ENCODE results near the gene GNAI3. TPM values are rescaled to one million over a fixed set of nuclear protein-coding genes. Genes with fewer than 3 reads are reported as not detected.

GNAI3 gene
- total RNA-seq, 1 experiment from 2014 or later: 8.9 TPM

DNA sequence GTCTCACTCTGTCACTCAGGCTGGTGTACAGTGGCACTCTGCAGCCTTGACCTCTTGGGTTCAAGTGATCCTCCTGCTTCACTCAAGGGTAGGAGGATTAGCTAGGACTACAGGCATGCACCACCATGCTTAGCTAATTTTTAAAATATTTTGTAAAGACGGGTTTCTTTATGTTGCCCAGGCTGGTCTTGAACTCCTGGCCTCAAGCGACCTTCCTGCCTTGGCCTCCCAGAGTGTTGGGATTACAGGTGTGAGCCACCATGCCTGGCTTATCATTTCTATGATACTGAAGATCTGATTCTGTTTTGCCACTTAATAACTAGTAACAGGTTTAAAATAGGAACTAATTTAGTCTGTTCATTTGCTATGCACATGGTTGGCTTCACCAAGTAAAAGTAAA, 33.6 kb downstream of the GNAI3 start:
- no peak for DNase-seq (ENCODE audit: low spot score)
- in situ Hi-C loops (cut with HindIII; ENCODE audit: low sequenced_read_pairs): no loop called here

DNA sequence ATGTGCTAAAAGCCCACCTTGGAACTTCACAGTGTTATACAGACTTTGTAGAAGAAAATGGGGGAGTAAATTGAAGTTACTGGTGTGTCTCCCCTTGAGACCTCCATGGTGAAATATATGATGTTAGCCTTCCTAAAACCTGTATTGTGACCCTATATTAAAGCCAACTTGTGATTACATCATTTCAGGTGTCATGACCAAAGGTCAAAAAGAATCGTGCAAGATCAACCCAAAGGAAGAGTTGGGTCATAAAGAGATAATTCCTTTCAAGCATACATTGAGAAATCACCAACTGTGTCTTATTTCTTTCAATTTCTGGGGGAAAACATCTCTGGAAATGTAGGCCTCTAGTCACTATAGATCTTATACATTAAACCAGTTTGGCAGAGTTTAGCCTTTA, 36.4 kb downstream of the GNAI3 start:
- no peak for DNase-seq (ENCODE audit: low spot score)
- in situ Hi-C loops (cut with HindIII; ENCODE audit: low sequenced_read_pairs): no loop called here

DNA sequence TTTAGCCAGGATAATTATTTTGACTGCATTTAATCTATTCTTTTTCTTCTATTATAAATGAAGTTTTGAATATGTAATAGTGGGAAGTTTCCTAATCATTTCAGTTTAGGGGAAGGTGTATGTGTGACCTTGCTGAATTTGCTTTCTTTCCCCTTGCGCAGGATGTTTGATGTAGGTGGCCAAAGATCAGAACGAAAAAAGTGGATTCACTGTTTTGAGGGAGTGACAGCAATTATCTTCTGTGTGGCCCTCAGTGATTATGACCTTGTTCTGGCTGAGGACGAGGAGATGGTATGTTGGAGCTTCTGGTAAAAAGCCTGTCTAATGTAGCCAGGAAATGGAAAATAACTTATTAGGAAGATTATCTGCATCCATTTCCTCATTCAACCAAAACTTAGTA, 37.6 kb downstream of the GNAI3 start:
- no peak for DNase-seq (ENCODE audit: low spot score)
- in situ Hi-C loops (cut with HindIII; ENCODE audit: low sequenced_read_pairs): no loop called here

DNA sequence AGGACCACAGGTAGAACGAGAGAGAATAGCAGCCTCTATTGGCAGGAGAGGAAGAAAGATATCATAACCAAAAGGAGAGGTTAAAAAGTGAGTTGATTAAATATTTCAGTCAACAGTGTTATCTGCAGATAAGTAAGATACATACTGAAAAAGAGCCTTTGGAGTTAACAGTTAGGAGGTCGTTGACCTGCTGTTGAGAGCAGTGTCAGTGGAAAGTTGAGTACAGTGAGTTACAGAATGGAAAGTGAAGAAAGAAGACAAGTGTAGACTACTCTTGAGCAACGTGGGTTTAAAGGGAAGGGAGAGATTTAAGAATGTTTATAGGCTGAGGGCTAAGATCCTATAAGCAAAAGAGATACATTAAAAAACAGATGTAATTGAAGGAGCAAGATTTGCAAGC, 40.8 kb downstream of the GNAI3 start:
- in situ Hi-C loops (cut with HindIII; ENCODE audit: low sequenced_read_pairs): no loop called here
- no peak for DNase-seq (ENCODE audit: low spot score)

DNA sequence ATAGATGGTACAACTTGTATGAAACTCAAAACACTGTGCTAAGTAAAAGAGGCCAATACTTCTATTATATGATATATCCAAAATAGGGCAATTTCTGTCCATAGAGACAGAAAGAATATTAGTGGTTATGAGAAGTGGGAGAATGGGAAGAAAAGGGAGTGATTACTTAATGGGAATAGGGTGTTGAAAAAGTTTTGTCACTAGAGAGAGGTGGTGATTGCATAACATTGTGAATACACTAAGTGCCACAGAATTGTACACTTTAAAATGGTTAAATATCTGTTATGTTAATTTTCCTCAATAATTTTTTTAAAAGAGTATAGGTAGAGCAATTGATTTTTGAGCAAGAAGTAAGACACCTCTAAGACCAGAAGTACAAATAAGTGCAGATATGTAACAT, 41.3 kb downstream of the GNAI3 start:
- in situ Hi-C loops (cut with HindIII; ENCODE audit: low sequenced_read_pairs): no loop called here
- no peak for DNase-seq (ENCODE audit: low spot score)

DNA sequence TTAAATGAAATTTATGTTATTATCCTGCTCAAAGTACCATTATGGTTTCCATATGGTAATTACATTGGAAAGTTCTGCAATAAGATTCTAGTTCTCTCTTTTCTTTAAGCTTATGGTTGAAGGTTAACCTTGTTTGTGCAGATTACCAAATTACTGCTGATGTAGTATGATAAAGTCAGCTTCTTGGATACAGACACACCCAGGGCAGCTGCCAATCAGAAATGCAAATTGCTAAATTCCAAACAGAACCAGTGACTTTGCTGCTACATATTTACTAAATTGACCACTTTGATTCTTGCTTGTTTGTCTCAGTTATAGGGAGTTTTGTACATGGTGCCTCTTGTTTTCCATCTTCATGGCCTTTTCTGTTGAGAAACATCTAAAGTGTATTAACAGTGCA, 44.5 kb downstream of the GNAI3 start:
- no peak for DNase-seq (ENCODE audit: low spot score)
- in situ Hi-C loops (cut with HindIII; ENCODE audit: low sequenced_read_pairs): no loop called here

DNA sequence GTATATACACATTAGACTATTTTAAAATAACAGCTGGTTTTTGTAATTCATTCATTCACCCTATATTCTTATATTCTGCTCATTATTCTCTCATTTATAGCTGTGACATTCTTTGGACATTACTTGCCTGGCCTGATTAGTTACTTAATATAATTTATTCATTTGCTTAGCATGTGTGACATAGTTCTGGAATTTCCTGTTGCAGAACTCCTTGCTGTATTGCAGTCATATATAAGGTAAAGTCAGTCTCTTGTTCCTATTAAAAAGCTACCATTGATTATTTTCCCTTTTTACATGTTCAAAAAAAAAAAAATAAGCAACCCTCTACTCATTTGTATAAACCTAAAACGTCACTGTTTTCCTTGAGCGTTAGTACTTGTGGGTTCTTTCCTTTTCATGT, 47.1 kb downstream of the GNAI3 start:
- DNase-seq (ENCODE audit: low spot score): no peak
- in situ Hi-C loops (cut with HindIII; ENCODE audit: low sequenced_read_pairs): no loop called here

DNA sequence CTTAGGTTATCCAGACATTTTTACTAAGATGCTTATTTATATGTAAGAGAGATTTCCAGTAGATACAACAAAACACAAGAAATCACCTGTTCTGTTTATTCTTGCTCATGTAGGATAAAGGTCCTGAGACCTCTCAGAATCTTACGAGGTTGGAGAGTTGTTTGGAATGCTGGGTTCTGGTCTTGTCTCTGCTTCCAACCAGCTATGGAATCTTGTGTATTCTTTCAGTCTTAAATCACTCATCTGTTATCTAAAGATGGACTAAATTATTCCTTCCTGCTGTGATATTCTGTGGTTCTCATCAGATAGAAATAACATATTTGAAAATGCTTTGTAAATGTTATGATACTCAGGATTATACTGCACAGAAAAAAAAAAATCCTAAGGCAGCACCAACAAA, 49.7 kb downstream of the GNAI3 start:
- in situ Hi-C loops (cut with HindIII; ENCODE audit: low sequenced_read_pairs): no loop called here
- no peak for DNase-seq (ENCODE audit: low spot score)

DNA sequence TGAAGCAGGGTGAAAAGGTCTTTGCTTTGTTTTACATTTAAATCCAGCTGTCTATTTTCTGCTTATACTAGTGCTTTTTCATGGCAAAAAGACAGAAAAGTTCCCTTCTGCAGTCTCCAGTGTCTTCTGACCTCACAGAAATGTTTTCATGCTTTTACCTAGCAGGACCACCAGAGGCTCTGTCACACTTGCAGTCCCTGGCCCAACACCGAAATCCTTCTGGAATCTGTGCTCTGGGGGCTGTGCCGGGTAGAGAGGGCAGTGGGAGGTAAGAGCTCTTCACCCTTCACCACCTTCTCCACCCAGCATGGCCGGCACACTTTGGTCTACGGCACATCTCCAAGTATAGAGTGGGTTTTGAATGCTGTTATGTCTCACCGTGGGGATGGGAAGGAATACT, 50.2 kb downstream of the GNAI3 start:
- in situ Hi-C loops (cut with HindIII; ENCODE audit: low sequenced_read_pairs): no loop called here

DNA sequence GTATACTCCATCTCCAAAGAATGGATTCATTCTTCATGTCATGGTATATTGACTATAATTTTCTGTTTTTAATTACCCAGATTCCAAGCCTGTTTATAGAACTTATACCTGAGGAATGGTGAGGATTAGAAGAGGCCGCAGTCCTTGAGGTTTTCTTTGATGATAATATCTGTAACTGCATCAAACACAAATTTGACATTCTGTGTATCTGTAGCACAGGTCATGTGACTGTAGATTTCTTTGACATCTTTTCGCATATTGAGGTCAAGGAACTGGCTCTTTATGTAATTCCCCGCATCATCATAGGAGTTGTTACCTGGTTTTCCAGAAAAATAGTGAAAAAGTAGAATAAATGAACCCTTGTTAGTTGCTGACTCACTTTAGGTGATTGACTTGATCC, 54.8 kb downstream of the GNAI3 start:
- no peak for DNase-seq (ENCODE audit: low spot score)
- in situ Hi-C loops (cut with HindIII; ENCODE audit: low sequenced_read_pairs): no loop called here

More for the DNA sequence above, 50.2 kb downstream of the GNAI3 start:
- DNase-seq (ENCODE audit: low spot score): no peak

DNA sequence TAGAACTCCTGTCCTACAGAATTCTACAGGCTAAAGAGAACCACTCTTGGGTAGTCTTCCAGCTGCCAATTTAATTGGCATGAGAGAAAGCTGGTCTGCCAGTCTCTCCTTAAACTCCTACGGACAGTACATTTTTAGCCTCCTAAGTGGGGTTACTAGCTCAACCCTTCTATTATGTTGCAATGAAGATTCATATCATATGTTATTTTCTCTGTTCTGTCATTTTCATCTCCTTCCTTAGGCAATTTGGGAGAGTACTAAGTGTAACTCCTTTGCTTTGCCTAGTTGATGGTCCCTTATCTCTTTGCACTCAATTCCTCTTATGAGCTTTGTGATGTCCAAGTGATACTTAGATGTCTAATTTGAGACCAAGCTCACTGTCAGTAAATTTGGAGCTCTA, 57.0 kb downstream of the GNAI3 start:
- no peak for DNase-seq (ENCODE audit: low spot score)
- in situ Hi-C loops (cut with HindIII; ENCODE audit: low sequenced_read_pairs): no loop called here

DNA sequence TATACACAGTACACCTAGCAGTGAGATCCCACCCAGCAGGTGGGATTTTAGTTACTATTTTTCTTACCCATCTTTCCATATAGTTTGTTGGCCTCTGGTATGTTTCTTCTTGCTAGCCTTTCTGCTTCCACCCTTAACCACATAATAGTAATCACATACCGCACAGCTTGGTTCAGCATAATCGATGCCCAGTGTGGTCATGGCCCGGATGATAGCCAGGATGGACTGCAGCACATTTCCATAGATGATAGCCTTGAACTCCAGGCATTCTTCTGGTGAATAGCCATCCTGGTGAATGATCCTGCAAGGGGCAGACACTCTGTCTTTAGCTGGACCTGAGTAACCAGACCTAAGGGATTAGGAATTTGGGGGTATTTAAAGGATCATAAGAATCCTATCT, 61.5 kb downstream of the GNAI3 start:
- in situ Hi-C loops (cut with HindIII; ENCODE audit: low sequenced_read_pairs): no loop called here
- DNase-seq (ENCODE audit: low spot score): no peak

DNA sequence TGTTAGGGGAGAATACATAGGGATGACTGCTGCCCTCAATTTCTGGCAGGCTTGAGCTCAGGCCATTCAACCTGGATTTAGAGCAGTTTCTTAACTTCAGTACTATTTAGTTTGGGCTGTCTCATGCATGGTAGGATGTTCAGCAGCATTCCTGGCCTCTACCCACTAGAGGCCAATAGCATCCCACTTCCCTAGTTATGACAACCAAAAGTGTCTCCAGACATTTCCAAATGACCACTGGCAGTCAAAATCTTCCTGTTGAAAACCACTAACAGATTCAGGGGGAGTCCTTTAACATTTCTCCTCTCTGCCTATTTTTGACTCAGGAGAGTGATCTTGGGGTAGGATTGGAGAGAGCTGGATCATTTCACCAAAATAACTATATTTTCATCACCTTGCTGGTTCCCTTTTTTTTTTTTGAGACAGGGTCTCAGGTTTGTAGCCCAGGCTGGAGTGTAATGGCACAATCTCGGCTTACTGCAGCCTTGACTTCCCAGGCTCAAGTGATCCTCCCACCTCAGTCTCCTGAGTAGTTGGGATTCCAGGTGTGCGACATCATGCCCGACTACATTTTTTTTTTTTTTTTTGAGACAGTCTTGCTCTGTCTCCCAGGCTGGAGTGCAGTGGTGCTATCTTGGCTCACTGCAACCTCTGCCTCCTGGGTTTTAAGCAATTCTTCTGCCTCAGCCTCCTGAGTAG, 62.3 kb downstream of the GNAI3 start:
- in situ Hi-C loops (cut with HindIII; ENCODE audit: low sequenced_read_pairs): no loop called here
- DNase-seq (ENCODE audit: low spot score): no peak

DNA sequence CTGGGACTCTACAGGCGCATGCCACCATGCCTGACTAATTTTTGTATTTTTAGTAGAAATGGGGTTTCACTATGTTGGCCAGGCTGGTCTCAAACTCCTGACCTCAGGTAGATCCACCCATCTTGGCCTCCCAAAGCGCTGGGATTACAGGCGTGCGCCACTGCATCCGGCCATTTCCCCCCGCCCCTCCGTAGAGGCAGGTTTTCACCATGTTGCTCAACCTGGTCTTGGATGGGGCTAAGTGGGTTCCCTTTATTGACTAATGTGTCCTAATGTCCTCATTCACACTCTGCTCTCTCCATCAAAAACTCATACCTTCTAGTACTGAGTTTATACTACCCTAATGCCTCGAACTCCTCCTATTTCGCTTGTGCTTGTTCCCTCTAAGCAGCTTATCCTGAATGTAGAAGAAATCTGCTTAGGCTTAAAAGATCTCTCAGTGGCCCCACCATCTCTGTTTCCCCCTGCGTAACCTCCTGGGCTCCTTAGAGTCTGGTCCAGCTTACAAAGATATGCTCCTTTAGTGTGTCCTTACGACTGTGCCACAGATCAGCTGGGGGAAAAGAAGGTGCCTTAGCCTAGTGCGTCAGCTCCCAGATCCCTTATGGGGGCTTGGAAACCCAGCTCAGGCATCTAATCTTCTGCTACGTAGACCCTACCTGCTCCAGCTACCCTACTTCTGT, 63.0 kb downstream of the GNAI3 start:
- no peak for DNase-seq (ENCODE audit: low spot score)
- in situ Hi-C loops (cut with HindIII; ENCODE audit: low sequenced_read_pairs): no loop called here

DNA sequence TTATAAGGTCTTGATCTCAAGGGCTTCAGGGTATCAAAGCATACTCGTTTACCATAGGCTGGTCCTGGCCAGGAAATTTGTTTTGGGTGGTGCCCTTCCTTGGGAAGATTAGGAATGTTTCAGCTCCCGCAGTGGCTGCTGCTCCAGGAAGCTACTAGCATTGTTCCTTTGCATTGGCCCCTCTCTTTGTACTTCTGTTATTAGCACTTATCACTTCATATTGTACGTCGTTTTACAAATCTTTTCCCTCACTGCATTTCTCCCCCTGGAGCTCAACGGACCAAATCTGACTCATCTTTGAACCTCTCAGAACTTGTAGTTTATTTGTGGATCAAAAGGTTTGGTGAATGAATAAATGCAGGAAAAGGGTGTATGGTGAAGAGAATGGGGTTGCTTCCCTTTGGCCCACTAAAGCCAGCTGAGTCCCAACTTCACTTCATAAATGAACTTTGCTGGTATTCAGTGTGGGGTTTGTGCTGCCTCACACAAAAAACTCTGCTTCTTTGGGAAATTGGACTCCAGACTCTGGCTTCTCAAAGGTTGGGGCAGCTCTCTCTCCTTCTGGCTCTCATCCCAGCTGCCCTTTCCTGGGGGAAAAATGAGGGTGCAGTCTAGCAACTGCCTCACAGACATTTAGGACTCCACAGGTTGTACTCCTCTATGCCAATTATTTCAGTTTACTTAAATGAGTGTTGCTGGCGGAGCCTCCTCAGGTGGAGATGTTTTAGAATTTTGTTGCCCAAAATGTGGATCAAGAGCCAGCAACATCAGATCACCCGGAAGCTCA, 65.1 kb downstream of the GNAI3 start:
- no peak for DNase-seq (ENCODE audit: low spot score)
- in situ Hi-C loops (cut with HindIII; ENCODE audit: low sequenced_read_pairs): no loop called here

DNA sequence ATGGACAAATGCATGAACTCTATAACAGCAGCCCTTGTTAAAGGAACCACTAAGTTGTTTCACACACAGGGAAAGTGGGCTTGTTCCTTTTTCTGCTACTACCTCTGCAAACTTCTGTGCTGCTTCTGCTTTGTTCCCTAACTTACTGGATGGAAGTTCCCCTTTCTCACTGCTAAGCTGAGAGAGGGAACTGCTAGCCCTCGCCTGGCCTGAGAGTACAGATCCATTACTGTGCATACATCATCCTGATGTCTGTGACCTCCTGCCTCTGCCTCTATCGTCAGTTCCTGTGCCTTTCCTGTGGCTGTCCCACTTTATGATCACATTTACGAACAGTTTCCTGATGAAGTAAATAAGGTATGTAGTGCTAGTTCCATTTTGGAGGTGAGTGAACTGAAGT, 67.5 kb downstream of the GNAI3 start:
- in situ Hi-C loops (cut with HindIII; ENCODE audit: low sequenced_read_pairs): no loop called here
- DNase-seq (ENCODE audit: low spot score): no peak

DNA sequence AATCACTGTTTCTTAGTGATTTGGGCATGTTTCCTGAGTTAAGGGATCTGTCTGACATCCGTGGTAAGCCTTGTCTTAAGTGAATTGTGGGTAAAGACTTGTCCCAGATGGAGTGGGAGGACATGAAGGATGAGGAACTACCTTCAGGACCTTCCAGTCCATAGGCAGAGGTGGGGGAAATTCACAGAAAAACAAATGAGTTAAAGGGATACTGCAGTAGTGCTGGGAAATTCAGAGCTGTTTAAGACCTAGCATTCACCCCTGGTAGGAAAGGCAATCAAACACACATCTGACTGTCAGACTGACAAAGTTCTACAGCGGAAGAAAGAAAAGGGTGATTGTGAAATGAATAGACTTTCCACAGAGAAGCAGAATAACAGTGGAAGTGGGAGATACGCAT, 68.0 kb downstream of the GNAI3 start:
- no peak for DNase-seq (ENCODE audit: low spot score)
- in situ Hi-C loops (cut with HindIII; ENCODE audit: low sequenced_read_pairs): no loop called here

DNA sequence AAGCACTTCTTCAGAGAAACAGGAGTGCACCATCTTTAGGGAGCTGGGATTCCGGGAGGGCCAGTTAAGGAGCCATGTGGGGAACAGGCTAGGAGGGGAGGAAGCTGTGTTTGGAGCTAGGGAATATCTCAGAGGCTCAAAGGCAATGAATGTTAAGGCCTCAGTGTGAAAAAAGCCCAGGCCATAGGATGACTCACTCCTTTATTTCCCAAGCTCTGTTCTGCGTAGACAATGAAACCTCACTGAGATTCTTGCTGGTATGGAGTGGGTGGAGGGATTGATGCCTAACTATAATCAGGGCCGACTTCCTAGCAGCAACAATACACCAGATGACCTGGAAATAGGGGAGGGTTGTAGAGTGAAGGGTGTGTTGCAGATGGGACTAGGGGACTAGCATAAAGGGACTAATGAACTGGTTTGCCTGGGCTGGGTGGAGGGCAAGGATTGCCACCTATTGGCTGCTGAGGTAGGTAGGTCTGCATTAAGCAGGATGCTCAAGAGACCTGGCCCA, 68.9 kb downstream of the GNAI3 start:
- no peak for DNase-seq (ENCODE audit: low spot score)
- in situ Hi-C loops (cut with HindIII; ENCODE audit: low sequenced_read_pairs): no loop called here

DNA sequence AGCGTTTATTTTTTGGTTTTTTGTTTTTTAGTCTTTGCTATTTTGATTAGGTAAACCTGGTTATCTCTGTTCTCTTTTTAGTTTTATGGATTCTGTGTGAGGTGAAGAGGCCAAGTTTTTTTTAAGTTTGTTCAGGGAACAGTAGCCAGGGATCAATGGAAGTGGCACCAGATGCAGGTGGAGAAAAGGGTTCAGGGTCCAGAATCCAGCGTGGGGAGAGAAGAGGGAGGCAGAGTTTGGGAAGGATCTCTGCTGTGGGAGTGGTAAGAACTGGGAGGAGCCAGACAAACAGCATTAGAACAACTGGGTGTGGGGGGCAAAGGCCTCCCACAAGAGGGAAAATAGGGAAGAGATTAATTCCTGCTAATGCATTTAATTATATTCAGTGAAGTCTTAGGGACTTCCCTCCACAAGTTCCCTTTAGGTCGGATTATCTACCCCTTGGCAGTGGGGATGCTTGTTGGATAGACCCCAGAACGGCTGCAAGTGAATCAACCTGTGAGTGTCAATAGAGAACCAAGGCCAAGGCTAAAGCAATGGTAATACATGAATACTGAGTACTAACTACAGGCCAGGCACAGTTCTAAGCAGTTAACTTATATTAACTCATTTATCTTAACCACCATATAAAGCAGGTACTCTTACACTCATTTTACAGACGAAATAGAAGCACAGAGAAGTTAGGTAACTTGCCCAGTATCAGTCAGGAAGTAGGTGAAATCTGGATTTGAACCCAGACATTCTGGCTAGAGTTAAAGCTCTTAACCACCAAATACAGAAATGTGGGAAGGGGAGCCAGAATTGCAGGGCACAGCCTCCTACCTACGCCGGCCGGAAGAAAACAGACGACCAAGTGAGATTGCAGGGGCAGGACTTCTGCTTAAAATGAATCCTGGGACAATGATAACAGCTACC, 70.5 kb downstream of the GNAI3 start:
- DNase-seq (ENCODE audit: low spot score): no peak
- in situ Hi-C loops (cut with HindIII; ENCODE audit: low sequenced_read_pairs): no loop called here

All from G401 (cell line).